Stomach (tissue), 4 donors: ENCODE data around the gene DBNL.

Experiments
- CTCF ChIP-seq, 7 experiments: fragments of 450-650 bp in 4 of 7; fragments of 200-600 bp in 3 of 7; sonication (generic) in 3 of 7; IDR thresholded peaks; one replicate each; pipeline ENCODE4 v1.5.1; 2016 to 2019; ENCODE audit warnings: antibody characterized with exemption in 7 of 7, control low read depth in 2 of 7, mild to moderate bottlenecking in 1 of 7
- POLR2AphosphoS5 ChIP-seq, 3 donors: sonication (generic); formaldehyde crosslinking; IDR thresholded peaks; one replicate each; pipeline ENCODE4 v1.6.1; 2016; ENCODE audit warnings: antibody characterized with exemption in 3 of 3

DNA sequence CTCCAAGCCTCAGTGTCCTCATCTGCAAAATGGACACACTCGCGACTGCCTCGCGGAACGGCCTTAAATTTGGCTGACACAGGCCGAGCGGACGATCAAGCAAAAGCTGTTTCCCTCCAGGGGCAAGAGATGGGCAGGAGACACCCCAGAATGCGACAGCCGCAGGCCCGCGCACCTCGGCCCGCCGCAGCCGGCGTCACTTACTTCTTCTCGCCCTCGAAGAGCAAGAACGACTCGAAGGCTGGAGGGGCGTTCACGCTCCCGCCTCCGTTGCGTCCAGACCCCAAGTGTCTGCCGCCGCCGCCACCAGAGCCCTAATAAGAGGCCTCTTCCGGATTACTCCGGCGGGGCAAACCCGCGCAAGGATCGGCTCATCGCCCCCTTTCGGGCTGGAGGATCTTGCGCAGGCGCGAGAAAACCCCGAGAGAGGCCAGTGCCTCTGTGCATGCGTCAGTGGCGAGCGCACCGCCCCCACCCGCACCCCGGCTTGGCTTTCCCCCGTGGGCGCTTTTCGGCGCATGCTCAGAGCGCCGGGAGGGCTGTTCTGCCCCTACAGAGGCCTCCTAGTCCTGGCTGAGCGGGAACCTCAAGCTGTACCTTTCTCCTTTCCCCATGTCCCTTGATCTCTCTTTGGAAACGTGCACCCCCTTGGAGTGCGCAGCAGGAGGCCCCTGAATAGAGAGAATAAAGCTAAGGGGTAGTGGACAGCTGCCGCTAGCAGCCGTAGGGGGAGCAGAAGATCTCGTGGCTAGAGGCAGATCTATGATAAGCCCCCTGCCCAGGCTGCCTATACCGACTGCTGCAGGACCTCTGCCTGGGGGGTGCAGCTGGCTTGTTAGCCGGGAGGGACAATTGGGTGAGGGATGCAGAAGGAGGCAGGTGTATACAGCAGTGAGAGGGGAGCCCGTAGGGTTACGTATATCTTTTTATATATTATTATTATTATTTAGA is 25.4 kb upstream of the DBNL start:
- peak; percentile 63 to 82 (median 75) for TF ChIP-seq POLR2AphosphoS5 (IDR thresholded peaks at IDR 0.05)
- peak in 4 of 7 experiments; percentile 31 to 76 (median 58) for TF ChIP-seq CTCF (IDR thresholded peaks at IDR 0.05)
